Glutamatergic neuron (in vitro differentiated cells): Measurements from ENCODE around the gene RASGRP2. TPM values are rescaled to one million over a fixed set of nuclear protein-coding genes. Genes with fewer than 3 reads are reported as not detected.

Experiments
- DNase-seq: peaks from one replicate; pipeline ENCODE4 v3.0.0; 2022
- H3K27ac Mint-ChIP-seq: one replicate; pipeline ENCODE4 v1.8.0; 2020; ENCODE audit warnings: mild to moderate bottlenecking, mixed read lengths, inconsistent platforms; ENCODE audit not compliant: unreplicated experiment
- H3K27me3 Mint-ChIP-seq: one replicate; pipeline ENCODE4 v1.8.0; 2020; ENCODE audit warnings: mild to moderate bottlenecking, moderate library complexity, mixed read lengths, inconsistent platforms; ENCODE audit not compliant: unreplicated experiment
- H3K36me3 Mint-ChIP-seq: one replicate; pipeline ENCODE4 v1.8.0; 2020; ENCODE audit warnings: mild to moderate bottlenecking, mixed read lengths, inconsistent platforms; ENCODE audit not compliant: unreplicated experiment
- H3K4me1 Mint-ChIP-seq: one replicate; pipeline ENCODE4 v1.8.0; 2020; ENCODE audit warnings: mild to moderate bottlenecking, low read depth, mixed read lengths, inconsistent platforms; ENCODE audit not compliant: unreplicated experiment
- H3K4me3 Mint-ChIP-seq: one replicate; pipeline ENCODE4 v1.8.0; 2020; ENCODE audit warnings: mild to moderate bottlenecking, mixed read lengths, inconsistent platforms; ENCODE audit not compliant: unreplicated experiment
- H3K9me3 Mint-ChIP-seq: one replicate; pipeline ENCODE4 v1.8.0; 2020; ENCODE audit warnings: mild to moderate bottlenecking, moderate library complexity, mixed read lengths, inconsistent platforms; ENCODE audit not compliant: unreplicated experiment
- CTCF ChIP-seq: fragments of 200-600 bp; sonication (generic); IDR thresholded peaks from one replicate; pipeline ENCODE4 v1.5.0; 2021; ENCODE audit not compliant: partially characterized antibody, unreplicated experiment
- total RNA-seq: library from RNA; stranded (reverse); fragmentation: NEBNext Ultra II Directional; extraction: Animal tissue kit (Norgen Biotek cat#: 25700); gene quantifications from one replicate; pipeline ENCODE4 v1.2.1, GENCODE V29; 2021; ENCODE audit not compliant: unreplicated experiment

The RASGRP2 gene
- total RNA-seq, 1 donor from 2014 or later, result 2.9 TPM

DNA sequence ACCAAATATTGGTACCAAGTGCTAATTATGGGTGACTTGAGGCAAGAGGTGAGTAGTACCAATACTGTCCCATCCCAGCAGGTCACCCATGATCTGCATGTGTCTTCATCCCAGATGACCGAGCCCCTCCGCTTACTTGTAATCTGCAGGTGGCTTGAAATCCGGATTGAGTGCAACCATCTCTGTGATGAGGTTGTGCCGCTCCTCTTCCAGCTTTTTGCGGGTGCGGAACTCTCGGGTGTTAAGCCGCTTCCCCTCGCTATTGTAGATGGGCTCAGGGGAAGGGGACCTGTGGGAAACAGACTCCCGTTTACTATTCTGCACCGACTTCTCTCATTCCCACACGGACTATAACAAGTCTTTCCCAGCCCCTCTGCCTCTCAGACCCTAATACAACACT lies 26.2 kb upstream of the RASGRP2 start:
- Mint-ChIP-seq H3K4me3 (no peak overlapping the region), H3K36me3 (peaks cover 6% of the 10 kb centered on the region), H3K27me3 (peaks cover 4% of the 10 kb centered on the region), H3K4me1 (peaks cover 5% of the 10 kb centered on the region), H3K27ac (no peak overlapping the region), H3K9me3 (peaks cover under 1% of the 10 kb centered on the region)
- no peak for TF ChIP-seq CTCF
- DNase-seq, result no peak

DNA sequence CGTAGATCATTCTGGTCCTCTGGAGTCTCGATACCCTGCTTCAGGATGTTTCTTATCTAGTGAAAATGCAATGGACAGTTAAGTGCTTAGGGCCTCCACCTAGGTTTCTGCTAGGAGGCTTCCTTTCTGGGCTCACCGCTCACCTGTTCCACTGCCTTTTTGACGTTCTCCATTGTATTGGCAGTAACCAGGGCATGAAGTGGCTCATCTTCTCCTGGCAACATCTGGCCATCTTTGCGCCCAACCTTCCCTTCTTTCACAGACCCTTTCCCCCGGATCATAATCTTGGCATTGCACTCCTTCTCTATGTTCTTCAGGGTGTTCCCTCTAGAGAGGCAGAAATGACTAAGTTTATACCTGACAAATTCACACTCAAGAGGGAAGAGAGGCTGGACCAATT lies 25.3 kb upstream of the RASGRP2 start:
- TF ChIP-seq CTCF, result no peak
- no peak for DNase-seq
- peaks cover 2% of the 10 kb centered on the region for H3K27me3 Mint-ChIP-seq
- peak overlapping the region; percentile 36 for H3K27ac Mint-ChIP-seq
- H3K36me3 Mint-ChIP-seq, result peaks cover 6% of the 10 kb centered on the region
- H3K9me3 Mint-ChIP-seq, result peaks cover 2% of the 10 kb centered on the region
- peaks cover 10% of the 10 kb centered on the region for H3K4me1 Mint-ChIP-seq
- no peak overlapping the region for H3K4me3 Mint-ChIP-seq

DNA sequence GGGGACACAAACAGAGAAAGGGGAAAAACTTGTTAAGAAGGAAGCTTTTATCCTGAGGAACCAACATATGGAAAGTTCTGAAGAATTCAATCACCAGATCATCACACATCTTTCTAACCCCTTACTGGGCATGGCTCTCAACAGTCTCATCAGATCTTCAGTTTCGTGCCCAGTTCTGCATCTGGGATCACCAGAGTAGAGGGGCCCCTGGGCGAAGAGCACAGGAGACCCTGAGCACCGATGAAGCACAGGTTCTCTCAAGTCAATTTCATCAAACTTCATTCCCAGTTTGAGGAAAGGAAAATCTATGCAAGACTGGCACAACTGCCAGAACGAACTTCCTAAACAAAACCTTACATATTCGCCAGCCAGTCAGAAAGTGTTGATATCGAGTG lies 24.4 kb upstream of the RASGRP2 start:
- Mint-ChIP-seq H3K27ac (no peak overlapping the region), H3K4me1 (peaks cover 16% of the 10 kb centered on the region), H3K36me3 (peaks cover 6% of the 10 kb centered on the region), H3K27me3 (peaks cover 2% of the 10 kb centered on the region), H3K4me3 (no peak overlapping the region), H3K9me3 (peaks cover 2% of the 10 kb centered on the region)
- DNase-seq, result no peak
- TF ChIP-seq CTCF, result no peak

GRCh38 chr11:64767344-64768299 lies 23.7 kb upstream of the RASGRP2 start:
- H3K27me3 Mint-ChIP-seq, result peaks cover 3% of the 10 kb centered on the region
- TF ChIP-seq CTCF, result peak; percentile 93

GRCh38 chr11:64766881-64767280 lies 22.9 kb upstream of the RASGRP2 start:
- peaks cover 16% of the 10 kb centered on the region for H3K4me1 Mint-ChIP-seq
- peaks cover 6% of the 10 kb centered on the region for H3K9me3 Mint-ChIP-seq
- H3K36me3 Mint-ChIP-seq, result peaks cover 6% of the 10 kb centered on the region
- no peak overlapping the region for H3K4me3 Mint-ChIP-seq
- no peak for DNase-seq
- peaks cover 4% of the 10 kb centered on the region for H3K27me3 Mint-ChIP-seq
- TF ChIP-seq CTCF, result no peak
- no peak overlapping the region for H3K27ac Mint-ChIP-seq

More at GRCh38 chr11:64767344-64768299, 23.7 kb upstream of the RASGRP2 start:
- DNase-seq, result peak; percentile 90
- H3K9me3 Mint-ChIP-seq, result peaks cover 2% of the 10 kb centered on the region
- no peak overlapping the region for H3K4me3 Mint-ChIP-seq
- peaks cover 6% of the 10 kb centered on the region for H3K36me3 Mint-ChIP-seq
- no peak overlapping the region for H3K27ac Mint-ChIP-seq
- H3K4me1 Mint-ChIP-seq, result peaks cover 18% of the 10 kb centered on the region
